Suppressor macrophage treated with lipopolysaccharide for 1 hour (primary cell): ENCODE measurements around the gene AFG1L.
"Not testable (repeated sequence)": the region's sequence is repeated elsewhere in the genome, so short reads cannot be mapped to it uniquely, and the experiment has no call there.

ENCODE experiments used
- DNase-seq, 3 donors: peaks; one replicate each; pipeline ENCODE4 v3.0.0-alpha.2; 2020 to 2022

Gene AFG1L

GRCh38 chr6:108559884-108560462, 265.1 kb downstream of the AFG1L start:
- peak in 2 of 3 donors; percentile 63 to 79 for DNase-seq

- peak; percentile 91 to 98 (median 95) for DNase-seq
Observed at GRCh38 chr6:108560463-108561308, 265.8 kb downstream of the AFG1L start, which contains the start of gene FOXO3. FOXO3 (plus strand) TSS chr6:108560917; CDS start chr6:108561209, 292 bp downstream.

- not testable (repeated sequence) for DNase-seq
Observed at GRCh38 chr6:108561309-108561647, 266.4 kb downstream of the AFG1L start.

- DNase-seq, result peak; percentile 77 to 81 (median 80)
Observed at GRCh38 chr6:108561742-108562502, 267.1 kb downstream of the AFG1L start.

GRCh38 chr6:108562503-108562993, 267.7 kb downstream of the AFG1L start:
- DNase-seq, result peak; percentile 72 to 80 (median 78)

GRCh38 chr6:108563292-108563691, 268.4 kb downstream of the AFG1L start:
- no peak for DNase-seq

GRCh38 chr6:108564178-108564577, 269.3 kb downstream of the AFG1L start:
- peak; percentile 49 to 85 (median 75) for DNase-seq

GRCh38 chr6:108565091-108565766, 270.4 kb downstream of the AFG1L start:
- peak; percentile 58 to 69 (median 66) for DNase-seq

GRCh38 chr6:108565893-108566292, 271.0 kb downstream of the AFG1L start:
- peak; percentile 85 to 98 (median 96) for DNase-seq

- DNase-seq, result no peak
Observed at GRCh38 chr6:108566406-108566805, 271.6 kb downstream of the AFG1L start.

GRCh38 chr6:108568101-108568500, 273.2 kb downstream of the AFG1L start:
- no peak for DNase-seq

GRCh38 chr6:108568551-108569305, 273.9 kb downstream of the AFG1L start:
- peak; percentile 29 to 47 (median 44) for DNase-seq

- DNase-seq, result no peak
Observed at GRCh38 chr6:108570517-108570916, 275.7 kb downstream of the AFG1L start.

- DNase-seq, result no peak
Observed at GRCh38 chr6:108574457-108575141, 279.7 kb downstream of the AFG1L start.
